Kidney glomerular epithelial cell (primary cell): Measurements from ENCODE around the gene CHDH.

Experiments used
- DNase-seq: peaks from one replicate; lab custom pipeline; 2025; lab: John Stamatoyannopoulos, UW

The CHDH gene

GRCh38 chr3:53808496-53808895 lies 37.7 kb downstream of the CHDH start:
- DNase-seq = no peak

DNA sequence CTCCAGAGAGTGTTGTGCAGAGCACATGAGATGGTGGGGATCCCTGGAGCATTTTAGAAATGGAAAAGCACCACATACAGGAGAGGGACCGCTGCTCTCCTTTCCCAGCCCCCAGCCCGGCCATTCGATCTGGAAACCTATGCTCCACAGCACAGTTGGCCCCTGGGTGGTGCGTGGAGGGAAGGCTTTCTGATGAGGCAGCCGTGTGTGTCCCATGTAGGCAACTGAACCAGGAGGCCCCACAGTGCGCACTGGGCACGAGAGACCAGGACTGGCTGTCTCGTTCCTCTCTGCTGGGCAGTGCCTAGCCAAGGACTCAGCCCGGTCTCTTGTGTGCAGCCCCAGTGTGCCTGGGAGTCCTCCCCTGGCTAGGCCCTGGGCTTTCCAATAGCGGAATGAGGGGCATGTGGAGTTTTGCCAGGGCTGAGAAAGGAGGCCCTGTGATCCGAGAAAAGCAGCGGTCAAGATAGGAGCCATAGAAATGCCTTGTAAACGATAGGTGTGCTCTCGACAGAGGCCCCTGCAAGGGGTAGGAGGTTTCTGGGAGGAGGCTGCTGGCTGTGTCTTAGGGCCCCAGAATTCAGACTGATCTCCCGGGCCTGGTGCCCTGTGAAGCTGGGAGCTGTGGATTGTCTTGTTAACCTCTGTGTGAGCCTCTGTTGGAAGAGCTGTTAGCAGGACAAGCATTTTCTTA lies 39.0 kb downstream of the CHDH start:
- peak; percentile 47 for DNase-seq

DNA sequence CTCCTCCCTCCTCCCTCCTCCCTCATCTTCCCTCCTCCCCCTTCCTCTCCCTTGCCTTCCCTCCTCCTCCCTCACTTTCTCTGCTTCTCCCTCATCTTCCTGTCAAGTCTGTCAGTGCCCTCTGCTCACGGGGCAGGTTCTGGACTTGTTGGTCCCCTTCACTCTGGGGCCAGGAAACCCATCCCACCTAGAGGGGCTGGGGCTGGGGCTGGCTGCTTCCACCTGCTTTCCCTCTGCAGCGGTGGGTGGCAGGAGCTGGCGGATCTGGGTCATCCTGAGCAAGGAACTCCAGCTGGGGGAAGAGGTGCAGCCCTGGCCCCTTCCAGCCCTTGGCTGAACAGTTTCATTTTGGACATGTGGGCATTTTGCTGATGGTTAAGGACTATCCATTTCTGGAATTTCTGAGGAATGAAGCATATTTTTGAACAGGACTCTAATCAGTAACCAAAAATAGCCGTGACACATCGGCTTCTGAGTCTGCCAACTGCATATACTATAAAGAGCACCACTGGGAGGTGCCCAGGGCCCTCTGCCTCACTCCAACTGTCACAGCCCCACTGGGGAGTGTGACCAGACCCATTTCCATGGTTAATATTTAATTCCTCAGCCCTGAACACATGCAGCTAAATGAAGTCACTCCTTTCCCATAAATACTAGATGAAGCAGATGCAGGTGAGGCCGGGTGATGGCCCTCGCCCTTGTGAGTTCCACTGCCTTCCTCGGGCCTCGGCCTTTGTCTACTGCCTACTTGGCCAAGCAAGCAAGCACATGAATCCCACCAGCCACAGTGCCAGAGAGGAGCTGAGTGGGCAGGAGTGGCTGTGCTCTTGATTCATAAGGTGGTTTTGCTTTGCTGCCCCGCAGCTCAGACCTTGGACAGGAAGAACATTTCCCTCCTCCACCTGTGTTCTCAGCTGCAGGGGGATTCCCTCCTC lies 39.8 kb downstream of the CHDH start:
- DNase-seq = peak; percentile 97

- DNase-seq = no peak
Observed at GRCh38 chr3:53805463-53806159, 40.6 kb downstream of the CHDH start.

DNA sequence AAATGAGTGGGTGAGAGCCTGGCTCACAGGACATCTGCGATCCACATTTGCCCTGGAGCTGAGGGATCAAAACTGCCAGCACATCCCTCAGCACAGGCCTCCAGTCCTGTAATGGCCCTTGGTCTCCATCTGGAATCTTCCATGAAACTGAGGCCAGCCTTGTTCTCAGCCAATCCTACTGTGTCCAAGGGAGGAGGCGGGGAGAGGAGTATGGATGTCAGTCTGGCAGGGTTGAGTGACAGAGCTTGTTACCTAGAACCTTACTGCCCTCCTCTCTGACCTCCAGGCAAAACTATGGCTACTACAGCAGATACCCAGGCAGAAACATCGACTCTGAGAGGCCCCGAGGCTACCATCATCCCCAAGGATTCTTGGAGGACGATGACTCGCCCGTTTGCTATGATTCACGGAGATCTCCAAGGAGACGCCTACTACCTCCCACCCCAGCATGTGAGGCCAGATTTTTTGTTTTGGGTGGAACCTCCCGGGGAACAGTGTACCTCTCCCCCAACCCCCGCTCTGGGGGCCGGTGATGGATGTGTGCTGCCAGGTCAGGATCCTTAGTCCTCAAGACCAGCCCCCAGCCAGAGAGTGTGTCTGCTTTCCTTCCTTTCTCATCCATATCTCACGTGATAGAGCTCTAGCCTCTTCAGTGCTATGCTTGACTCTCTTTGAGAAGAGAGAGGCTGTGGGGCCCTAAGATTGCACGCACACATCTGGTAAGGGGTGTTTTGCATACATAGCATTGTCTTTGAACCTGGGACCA lies 41.3 kb downstream of the CHDH start:
- DNase-seq = peak; percentile 80

DNA sequence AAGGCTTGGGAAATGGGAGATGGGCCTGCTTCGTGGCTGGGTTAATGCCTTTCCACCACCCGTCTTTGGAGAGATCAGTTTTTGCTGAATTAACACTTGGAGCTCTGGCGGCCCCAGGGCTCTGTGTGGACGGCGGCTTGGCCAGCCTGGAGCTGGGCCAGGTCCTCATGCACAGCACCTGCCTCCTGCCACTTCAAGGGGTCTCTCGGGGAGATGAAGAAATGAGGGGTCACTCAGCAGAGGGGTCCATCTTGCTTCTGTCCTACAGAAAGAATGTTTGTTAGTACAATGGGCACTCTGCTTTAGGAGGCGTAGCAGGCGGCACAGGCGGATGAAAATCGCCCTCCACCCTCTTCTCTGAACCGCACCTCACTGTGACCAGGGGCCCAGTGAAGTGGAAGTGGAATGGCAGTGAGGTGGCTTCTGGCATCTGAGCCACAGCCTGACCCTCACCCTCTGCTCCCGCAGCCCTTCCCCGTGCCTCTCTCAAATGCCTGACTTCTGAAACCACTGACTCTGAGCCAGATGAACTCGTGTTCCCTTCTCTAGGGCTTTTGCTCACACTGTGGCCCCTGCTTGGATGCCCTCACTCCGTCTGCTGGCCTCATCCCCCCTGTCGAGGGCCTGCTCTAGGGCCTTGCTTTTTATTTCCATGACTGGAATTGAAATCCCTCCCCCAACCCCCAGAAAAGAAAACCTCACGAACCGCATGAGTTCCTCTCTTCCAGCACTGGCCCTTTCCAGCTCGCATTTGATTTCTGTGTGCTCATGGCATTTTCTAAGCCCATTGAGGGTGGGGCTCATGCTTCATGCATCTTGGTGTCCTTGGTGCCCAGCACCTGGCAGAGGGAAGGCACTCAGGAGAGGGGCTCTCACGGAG lies 42.2 kb downstream of the CHDH start:
- DNase-seq = no peak

DNA sequence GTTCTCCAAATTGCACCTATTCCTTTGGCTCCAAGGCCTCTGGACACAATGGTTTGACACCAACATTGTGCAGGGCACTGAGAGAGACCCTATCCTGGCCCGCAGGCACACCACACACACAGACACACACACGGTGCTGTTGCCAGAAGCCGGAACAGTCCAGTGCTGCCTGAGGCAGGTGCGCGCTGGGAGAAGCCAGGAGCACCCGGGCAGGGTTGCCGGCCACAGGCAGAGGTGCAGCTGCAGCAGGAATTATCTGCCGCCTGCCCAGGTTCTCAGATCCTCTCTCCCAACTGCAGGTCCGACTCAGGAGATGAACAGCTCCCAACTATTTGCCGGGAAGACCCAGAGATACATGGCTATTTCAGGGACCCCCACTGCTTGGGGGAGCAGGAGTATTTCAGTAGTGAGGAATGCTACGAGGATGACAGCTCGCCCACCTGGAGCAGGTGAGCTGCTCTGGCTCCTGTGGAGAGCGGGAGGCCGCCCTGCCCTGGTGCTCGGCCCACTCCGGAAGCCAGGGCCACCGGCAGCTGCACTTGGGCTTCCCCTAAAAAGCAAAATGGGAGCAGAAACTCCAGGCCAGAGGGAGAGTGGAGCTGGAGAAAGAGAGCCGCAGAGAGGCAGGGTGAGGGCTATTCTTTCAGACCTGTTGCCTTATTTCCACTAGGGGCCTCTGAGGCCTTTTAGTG lies 42.9 kb downstream of the CHDH start:
- no peak for DNase-seq

GRCh38 chr3:53802256-53802880 lies 43.9 kb downstream of the CHDH start:
- no peak for DNase-seq

- no peak for DNase-seq
Observed at GRCh38 chr3:53801319-53801718, 44.9 kb downstream of the CHDH start.

DNA sequence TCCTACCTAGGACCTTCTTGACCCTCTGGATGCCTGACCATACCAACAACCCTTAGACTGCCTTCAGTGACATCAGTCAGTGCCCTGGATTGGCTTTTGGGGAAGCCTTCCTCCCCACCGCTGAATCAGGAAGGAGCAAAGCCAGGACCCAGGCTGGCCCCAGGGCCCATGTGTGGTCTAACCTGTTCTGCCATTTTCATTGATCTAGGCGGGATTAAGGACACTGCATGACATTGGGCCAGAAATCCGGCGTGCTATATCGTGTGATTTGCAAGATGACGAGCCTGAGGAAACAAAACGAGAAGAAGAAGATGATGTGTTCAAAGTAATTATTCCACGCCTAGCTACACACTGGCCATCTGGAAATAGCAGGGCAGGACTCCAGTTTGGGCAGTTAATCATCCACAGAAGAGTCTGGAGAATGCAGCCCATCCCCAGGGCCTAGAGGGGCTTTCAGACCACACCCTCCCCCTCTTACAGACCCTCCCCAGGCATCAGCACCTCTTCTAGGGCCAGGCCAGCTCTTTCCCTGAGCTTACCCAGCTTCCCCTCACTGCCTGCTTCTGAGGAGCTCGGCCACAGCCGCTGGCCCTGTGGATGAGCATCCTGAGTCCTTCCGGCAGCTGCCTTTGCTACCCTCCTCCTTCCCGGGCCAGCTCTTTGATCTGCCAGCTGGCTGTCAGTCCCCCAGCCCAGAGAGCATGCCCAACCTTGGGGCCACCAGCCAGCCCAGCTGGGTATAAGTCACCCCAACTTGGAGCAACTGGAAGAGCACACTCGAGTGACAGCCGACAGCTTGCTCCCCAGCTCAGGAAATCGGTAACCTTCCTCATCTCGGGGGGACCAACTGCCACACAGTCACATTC lies 45.9 kb downstream of the CHDH start:
- no peak for DNase-seq

DNA sequence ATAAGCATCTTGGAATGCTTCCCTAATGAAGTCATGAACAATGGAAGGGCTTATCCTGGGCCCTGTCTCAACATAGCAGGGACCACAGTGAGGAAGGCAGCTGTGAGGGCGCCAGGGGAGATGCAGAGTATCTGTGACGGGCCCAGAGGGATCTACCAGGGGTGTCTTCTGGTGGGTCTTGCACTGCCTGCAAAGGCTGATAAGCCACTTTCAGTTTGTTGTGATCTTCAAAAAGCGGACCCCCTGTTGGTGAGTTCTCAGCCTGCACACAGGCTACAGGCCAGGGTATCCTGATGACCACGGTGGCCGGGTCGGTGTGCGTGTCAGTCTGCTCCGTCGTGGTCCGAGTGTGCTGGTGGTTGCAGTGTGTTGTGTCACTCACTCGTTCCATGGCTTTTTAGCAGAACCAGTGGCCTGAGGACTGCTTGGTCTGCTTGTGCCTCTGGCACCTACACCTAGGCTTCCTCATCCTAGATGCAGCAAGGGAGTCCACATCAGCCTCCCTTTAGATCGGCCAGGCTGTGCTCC lies 46.8 kb downstream of the CHDH start:
- DNase-seq = no peak

DNA sequence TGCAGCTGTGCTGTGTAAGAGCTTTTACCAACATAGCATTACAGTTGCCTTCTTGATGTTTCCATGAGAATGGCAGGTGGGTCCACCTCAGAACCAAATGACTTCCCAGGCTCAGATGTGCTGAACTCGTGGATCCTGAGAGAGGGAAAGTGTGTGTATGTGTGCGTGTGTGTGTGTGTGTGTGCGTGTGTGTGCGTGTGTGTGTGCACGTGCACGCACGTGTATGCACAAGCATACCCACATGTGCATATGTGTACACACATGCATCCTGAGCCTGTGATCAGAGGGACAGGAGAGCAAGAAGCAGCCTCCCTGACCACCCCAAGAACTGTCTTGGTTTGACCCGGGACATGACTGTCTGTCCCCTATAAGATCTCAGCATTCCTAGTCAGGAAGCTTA lies 48.1 kb downstream of the CHDH start:
- DNase-seq = no peak

DNA sequence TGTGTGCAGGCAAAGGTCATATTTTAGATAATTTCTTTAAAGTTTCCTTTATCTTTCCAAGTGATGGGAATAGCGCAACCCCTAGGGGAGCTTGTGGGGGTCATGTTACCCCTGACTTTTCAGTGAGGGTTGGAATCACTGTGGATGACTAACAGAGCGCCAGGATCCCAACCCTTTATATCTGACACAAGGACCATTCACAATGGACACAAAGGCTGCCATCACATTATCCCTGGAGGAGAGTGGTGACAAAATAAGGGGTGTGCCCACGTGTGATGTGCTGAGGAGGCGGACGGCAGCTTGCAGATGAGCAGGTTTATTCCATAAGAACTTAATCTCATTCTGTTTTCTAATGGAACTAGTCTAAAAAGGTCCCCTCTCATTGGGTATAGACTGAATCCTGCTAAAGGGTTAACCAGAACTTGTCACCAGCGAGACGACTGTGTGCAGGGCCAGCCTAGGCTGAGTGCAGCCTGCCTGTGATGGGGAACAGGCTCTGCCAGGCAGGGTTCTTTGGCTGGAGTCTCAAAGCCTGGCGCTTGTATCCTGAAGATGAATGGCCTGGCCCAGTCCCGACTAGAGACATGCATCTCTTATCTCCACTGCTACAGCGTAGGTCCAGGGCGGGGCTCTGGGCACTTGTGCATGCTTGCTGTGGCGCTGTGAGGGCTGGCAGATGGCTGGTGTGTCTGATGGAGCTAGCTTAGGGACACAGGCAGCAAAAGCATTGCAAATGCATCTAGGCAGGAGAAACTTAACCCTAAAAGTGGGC lies 50.2 kb downstream of the CHDH start:
- no peak for DNase-seq

GRCh38 chr3:53795176-53795575 lies 51.0 kb downstream of the CHDH start:
- no peak for DNase-seq

- no peak for DNase-seq
Observed at GRCh38 chr3:53794597-53794996, 51.6 kb downstream of the CHDH start.

DNA sequence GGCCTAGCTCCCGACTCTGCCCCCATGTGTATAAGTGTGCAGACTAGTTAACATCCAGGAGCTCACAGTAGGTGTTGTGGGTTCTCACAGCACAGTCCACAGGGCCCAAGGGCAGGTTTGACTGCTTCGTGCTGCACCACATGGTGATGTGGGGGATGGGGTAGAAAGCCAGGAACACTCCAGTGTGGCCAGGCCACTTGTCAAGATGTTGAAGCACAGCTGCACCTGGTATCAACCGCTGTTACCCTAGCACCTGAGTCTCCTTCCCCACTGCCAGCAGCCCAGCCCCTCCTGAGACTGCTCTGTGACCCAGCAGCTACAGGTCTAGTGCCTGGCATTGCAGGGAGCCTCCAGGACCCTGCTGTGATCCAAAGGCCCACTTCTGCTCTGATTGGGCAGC lies 53.4 kb downstream of the CHDH start:
- no peak for DNase-seq

DNA sequence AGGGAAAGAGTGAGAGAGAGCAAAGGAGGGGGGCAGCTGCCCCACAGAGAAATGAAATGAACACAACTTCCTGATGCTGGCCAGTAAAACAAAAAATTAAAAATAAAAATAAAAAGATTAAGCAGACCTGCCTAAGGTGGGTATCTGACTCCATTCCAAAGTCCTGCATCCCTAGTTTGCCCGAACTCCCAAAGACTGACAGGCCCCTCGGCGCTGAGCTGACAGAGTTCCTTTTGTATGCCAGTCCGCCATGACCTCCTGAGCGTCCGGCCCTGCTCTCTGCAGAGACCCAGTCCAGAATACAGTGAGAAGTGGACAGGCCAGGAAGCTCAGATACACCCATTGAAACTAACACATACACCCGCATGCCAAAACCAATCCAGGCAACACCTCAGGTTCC lies 54.9 kb downstream of the CHDH start:
- no peak for DNase-seq

- no peak for DNase-seq
Observed at GRCh38 chr3:53790470-53790869, 55.7 kb downstream of the CHDH start.
